ENCODE data around the gene SIPA1L3.
"Not testable (repeated sequence)": the region's sequence is repeated elsewhere in the genome, so short reads cannot be mapped to it uniquely, and the experiment has no call there.

The SIPA1L3 gene, protein sequence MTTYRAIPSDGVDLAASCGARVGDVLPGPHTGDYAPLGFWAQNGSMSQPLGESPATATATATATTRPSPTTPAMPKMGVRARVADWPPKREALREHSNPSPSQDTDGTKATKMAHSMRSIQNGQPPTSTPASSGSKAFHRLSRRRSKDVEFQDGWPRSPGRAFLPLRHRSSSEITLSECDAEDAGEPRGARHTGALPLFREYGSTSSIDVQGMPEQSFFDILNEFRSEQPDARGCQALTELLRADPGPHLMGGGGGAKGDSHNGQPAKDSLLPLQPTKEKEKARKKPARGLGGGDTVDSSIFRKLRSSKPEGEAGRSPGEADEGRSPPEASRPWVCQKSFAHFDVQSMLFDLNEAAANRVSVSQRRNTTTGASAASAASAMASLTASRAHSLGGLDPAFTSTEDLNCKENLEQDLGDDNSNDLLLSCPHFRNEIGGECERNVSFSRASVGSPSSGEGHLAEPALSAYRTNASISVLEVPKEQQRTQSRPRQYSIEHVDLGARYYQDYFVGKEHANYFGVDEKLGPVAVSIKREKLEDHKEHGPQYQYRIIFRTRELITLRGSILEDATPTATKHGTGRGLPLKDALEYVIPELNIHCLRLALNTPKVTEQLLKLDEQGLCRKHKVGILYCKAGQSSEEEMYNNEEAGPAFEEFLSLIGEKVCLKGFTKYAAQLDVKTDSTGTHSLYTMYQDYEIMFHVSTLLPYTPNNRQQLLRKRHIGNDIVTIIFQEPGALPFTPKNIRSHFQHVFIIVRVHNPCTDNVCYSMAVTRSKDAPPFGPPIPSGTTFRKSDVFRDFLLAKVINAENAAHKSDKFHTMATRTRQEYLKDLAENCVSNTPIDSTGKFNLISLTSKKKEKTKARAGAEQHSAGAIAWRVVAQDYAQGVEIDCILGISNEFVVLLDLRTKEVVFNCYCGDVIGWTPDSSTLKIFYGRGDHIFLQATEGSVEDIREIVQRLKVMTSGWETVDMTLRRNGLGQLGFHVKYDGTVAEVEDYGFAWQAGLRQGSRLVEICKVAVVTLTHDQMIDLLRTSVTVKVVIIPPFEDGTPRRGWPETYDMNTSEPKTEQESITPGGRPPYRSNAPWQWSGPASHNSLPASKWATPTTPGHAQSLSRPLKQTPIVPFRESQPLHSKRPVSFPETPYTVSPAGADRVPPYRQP (N-terminal part only)

GRCh38 chr19:37906869-37907734 is at the start of gene SIPA1L3:
Gene SIPA1L3 (plus strand): TSS chr19:37907208. CDS start chr19:38081566, 174,358 bp downstream.
- Mint-ChIP-seq H3K36me3 (ENCODE audit: low read depth) (no peaks in the 10 kb centered on the region), H3K27ac (peak within 1 kb of the TSS; percentile 31), H3K4me1 (ENCODE audit: low read depth) (peaks cover 15% of the 10 kb centered on the region), H3K9me3 (no peaks in the 10 kb centered on the region), H3K27me3 (ENCODE audit: low read depth) (no peaks in the 10 kb centered on the region), H3K4me3 (peak within 1 kb of the TSS; percentile 90)
- DNase-seq (ENCODE audit: low spot score) = peak; percentile 95

GRCh38 chr19:37864501-37864900 is 42.5 kb upstream of the SIPA1L3 start:
- no peaks in the 10 kb centered on the region for H3K36me3 Mint-ChIP-seq (ENCODE audit: low read depth)
- H3K9me3 Mint-ChIP-seq = peaks cover 24% of the 10 kb centered on the region
- no peak overlapping the region for H3K4me3 Mint-ChIP-seq
- H3K27ac Mint-ChIP-seq = no peak overlapping the region
- H3K27me3 Mint-ChIP-seq (ENCODE audit: low read depth) = no peaks in the 10 kb centered on the region
- DNase-seq (ENCODE audit: low spot score) = no peak
- H3K4me1 Mint-ChIP-seq (ENCODE audit: low read depth) = no peaks in the 10 kb centered on the region

DNA sequence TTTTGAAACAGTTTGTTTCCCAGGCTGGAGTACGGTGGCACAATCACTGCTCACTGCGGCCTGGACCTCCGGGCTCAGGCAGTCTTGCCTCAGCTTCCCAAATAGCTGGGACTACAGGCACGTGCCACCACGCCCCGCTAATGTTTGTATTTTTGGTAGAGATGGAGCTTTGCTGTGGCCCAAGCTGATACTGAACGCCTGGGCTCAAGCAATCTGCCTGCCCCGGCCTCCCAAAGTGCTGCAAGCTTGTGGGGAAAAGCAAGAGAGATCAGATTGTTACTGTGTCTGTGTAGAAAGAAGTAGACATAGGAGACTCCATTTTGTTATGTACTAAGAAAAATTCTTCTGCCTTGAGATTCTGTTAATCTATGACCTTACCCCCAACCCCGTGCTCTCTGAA is 41.1 kb upstream of the SIPA1L3 start:
- H3K27ac Mint-ChIP-seq; H3K4me3 Mint-ChIP-seq; H3K36me3 Mint-ChIP-seq (ENCODE audit: low read depth); H3K27me3 Mint-ChIP-seq (ENCODE audit: low read depth); DNase-seq (ENCODE audit: low spot score); H3K4me1 Mint-ChIP-seq (ENCODE audit: low read depth): not testable (repeated sequence)
- peaks cover 34% of the 10 kb centered on the region for H3K9me3 Mint-ChIP-seq

DNA sequence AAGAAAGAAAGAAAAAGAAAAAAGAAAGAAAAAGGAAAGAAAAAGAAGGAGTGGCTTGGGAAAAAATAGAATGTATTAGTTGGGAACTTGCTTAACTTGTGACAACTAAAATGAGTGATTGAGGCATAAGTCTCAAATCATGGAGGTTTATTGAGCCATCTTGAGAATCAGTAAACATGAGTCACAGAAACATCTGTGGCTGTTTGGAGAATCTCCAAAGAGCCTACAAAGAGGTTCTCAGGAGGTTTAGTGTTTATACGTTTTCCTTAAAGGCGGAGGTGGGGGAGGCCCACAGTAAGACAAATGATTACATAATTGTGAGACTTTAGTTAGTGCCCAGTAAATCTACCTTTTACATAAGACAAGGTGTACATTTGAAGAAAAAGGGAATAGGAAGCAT is 39.2 kb upstream of the SIPA1L3 start:
- Mint-ChIP-seq H3K27me3 (ENCODE audit: low read depth) (no peaks in the 10 kb centered on the region), H3K4me3 (no peak overlapping the region), H3K36me3 (ENCODE audit: low read depth) (no peaks in the 10 kb centered on the region), H3K4me1 (ENCODE audit: low read depth) (no peaks in the 10 kb centered on the region), H3K27ac (no peak overlapping the region), H3K9me3 (peaks cover 48% of the 10 kb centered on the region)
- no peak for DNase-seq (ENCODE audit: low spot score)

DNA sequence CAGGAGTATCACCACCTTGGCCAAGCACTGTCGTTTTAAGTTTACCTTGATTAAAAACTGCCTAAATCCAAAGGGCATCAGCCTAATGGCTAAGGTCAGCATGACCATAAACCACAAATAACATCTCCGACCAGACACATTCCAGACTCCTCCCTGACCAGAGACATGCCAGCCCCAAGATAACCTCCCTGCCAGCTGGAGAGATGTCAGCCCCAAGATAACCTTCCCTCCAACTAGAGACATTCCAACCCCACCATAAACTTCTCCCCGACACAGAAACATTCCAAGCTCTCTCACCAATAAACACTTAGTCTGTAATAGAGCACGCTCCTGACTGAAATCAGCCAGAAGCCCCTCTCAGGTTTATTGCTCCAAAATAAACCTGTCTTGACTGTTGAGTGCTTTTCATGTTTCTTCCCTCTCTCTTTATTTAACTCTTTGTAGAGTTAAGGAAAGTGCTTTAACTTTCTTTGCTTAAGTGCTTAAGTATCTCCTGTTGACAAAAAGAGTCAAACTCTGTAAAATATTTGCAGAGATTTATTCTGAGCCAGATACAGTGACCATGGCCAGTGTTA is 37.2 kb upstream of the SIPA1L3 start:
- Mint-ChIP-seq H3K27me3 (ENCODE audit: low read depth) (no peaks in the 10 kb centered on the region), H3K36me3 (ENCODE audit: low read depth) (no peaks in the 10 kb centered on the region), H3K4me3 (no peak overlapping the region), H3K27ac (no peak overlapping the region), H3K4me1 (ENCODE audit: low read depth) (no peaks in the 10 kb centered on the region), H3K9me3 (peaks cover 40% of the 10 kb centered on the region)
- DNase-seq (ENCODE audit: low spot score) = no peak

GRCh38 chr19:37872383-37872782 is 34.6 kb upstream of the SIPA1L3 start:
- DNase-seq (ENCODE audit: low spot score) = no peak
- Mint-ChIP-seq H3K9me3 (peaks cover 44% of the 10 kb centered on the region), H3K27me3 (ENCODE audit: low read depth) (no peaks in the 10 kb centered on the region), H3K27ac (no peak overlapping the region), H3K4me1 (ENCODE audit: low read depth) (no peaks in the 10 kb centered on the region), H3K4me3 (no peak overlapping the region), H3K36me3 (ENCODE audit: low read depth) (no peaks in the 10 kb centered on the region)

DNA sequence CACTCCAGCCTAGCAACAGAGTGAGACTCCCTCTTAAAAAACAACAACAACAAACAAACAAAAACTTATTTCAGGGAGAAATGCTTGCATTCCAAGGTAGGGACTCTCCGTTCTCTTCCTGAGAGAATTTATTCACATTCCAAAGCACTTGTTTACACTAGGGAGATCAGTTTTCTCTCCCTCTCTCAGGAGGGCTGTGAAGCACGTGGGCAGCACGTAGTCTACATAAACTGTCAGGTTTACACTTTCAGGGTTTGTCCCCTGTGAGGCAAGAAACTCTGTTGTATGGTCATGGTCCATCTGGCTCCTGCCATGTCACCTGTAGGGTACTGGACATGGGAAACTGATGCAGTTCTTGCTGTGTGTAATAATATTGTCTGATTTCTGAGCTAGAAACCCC is 32.2 kb upstream of the SIPA1L3 start:
- peaks cover 39% of the 10 kb centered on the region for H3K9me3 Mint-ChIP-seq
- no peaks in the 10 kb centered on the region for H3K27me3 Mint-ChIP-seq (ENCODE audit: low read depth)
- H3K36me3 Mint-ChIP-seq (ENCODE audit: low read depth) = no peaks in the 10 kb centered on the region
- H3K27ac Mint-ChIP-seq = no peak overlapping the region
- H3K4me3 Mint-ChIP-seq = no peak overlapping the region
- no peak for DNase-seq (ENCODE audit: low spot score)
- H3K4me1 Mint-ChIP-seq (ENCODE audit: low read depth) = no peaks in the 10 kb centered on the region

- Mint-ChIP-seq H3K27me3 (ENCODE audit: low read depth) (no peaks in the 10 kb centered on the region), H3K4me3 (no peak overlapping the region), H3K36me3 (ENCODE audit: low read depth) (no peaks in the 10 kb centered on the region), H3K4me1 (ENCODE audit: low read depth) (no peaks in the 10 kb centered on the region), H3K9me3 (peaks cover 31% of the 10 kb centered on the region), H3K27ac (no peak overlapping the region)
- DNase-seq (ENCODE audit: low spot score) = no peak
Observed at GRCh38 chr19:37876032-37876431, 31.0 kb upstream of the SIPA1L3 start.

GRCh38 chr19:37877147-37877546 is 29.9 kb upstream of the SIPA1L3 start:
- no peaks in the 10 kb centered on the region for H3K36me3 Mint-ChIP-seq (ENCODE audit: low read depth)
- no peak overlapping the region for H3K27ac Mint-ChIP-seq
- H3K4me3 Mint-ChIP-seq = no peak overlapping the region
- H3K27me3 Mint-ChIP-seq (ENCODE audit: low read depth) = no peaks in the 10 kb centered on the region
- H3K4me1 Mint-ChIP-seq (ENCODE audit: low read depth) = no peaks in the 10 kb centered on the region
- DNase-seq (ENCODE audit: low spot score) = no peak
- H3K9me3 Mint-ChIP-seq = peaks cover 30% of the 10 kb centered on the region

DNA sequence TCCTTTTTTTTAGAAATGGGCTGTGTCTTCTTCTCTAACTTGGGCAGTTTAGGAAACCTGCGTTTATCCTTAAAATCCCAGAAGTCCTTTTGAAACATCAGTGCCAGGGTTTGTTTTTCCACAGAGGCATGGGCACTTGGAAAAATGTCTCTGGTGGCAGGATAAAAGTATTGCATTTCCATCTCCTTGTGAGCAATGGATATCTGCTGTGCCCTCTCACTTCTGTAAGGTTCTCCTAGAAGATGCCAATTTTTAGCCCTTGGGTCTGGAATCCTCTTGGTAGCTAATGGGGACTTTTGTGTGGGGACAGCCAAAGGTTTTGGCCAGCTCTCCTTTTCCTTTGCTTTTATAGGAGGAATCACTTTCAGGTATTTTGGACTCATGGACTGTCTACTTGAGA is 21.6 kb upstream of the SIPA1L3 start:
- H3K27me3 Mint-ChIP-seq (ENCODE audit: low read depth) = no peaks in the 10 kb centered on the region
- H3K27ac Mint-ChIP-seq = no peak overlapping the region
- H3K4me1 Mint-ChIP-seq (ENCODE audit: low read depth) = no peaks in the 10 kb centered on the region
- DNase-seq (ENCODE audit: low spot score) = no peak
- no peak overlapping the region for H3K4me3 Mint-ChIP-seq
- no peaks in the 10 kb centered on the region for H3K36me3 Mint-ChIP-seq (ENCODE audit: low read depth)
- H3K9me3 Mint-ChIP-seq = peaks cover 24% of the 10 kb centered on the region

DNA sequence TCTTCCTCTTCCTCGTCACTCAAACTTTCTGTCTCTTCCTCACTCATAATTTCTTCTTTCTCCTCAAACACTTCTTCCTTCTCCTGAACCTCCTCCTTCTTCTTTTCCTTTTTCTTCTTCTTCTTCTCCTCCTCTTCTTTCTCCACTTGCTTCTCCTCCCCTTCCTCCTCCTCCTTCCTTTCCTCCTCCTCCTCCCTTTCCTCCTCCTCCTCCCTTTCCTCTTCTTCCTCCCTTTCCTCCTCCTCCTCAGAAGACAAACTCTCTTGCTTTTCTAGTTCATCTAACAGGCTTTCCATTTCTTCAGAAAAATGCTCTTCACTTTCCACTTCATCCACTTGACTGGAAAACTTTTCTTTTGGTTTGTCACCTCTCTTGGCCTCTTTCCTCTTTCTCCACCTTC is 20.4 kb upstream of the SIPA1L3 start:
- H3K27ac Mint-ChIP-seq = no peak overlapping the region
- no peaks in the 10 kb centered on the region for H3K27me3 Mint-ChIP-seq (ENCODE audit: low read depth)
- H3K4me1 Mint-ChIP-seq (ENCODE audit: low read depth) = no peaks in the 10 kb centered on the region
- DNase-seq (ENCODE audit: low spot score) = no peak
- H3K9me3 Mint-ChIP-seq = peaks cover 23% of the 10 kb centered on the region
- no peaks in the 10 kb centered on the region for H3K36me3 Mint-ChIP-seq (ENCODE audit: low read depth)
- H3K4me3 Mint-ChIP-seq = no peak overlapping the region

DNA sequence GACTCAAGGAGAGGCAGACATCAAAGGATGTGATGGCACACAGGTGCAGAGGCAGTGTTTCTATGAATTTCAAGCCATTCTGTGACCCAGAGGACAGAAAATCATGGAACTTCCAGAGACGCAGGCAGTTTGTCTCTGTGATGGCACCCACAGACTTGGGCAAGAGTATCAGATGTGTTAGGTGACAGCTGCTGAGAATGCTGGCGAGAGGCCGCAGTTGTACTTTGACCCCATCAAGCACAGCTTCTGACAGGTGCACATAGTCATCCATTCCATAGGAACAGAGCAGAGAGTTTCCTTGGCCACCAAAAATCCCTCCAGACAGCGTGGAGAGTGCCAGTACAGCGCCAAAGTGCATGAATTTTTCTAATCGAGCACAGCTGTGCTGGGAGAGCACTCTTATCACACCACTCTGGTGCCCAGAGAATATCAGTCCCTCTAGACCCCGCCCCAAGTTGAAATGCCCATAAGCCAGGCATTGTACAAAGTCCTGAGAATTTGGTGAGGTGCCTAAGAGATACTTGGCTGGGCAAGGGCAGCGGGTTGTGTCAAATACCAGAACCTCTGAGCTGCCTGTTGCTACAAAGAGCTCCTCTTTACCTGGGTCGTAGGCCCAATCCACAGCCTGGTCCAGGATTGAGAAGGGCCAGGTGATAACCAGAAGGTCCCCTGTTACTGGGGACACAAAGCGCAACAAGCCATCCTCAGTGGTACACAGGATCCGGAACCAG is 13.0 kb upstream of the SIPA1L3 start:
- Mint-ChIP-seq H3K27ac (no peak overlapping the region), H3K4me3 (no peak overlapping the region), H3K4me1 (ENCODE audit: low read depth) (peaks cover 3% of the 10 kb centered on the region), H3K36me3 (ENCODE audit: low read depth) (no peaks in the 10 kb centered on the region), H3K27me3 (ENCODE audit: low read depth) (no peaks in the 10 kb centered on the region), H3K9me3 (peaks cover 4% of the 10 kb centered on the region)
- DNase-seq (ENCODE audit: low spot score) = no peak

All from T-helper 2 cell treated with Interferon-gamma antibody and Interleukin-4, amounts not matched to agents 5 μg/mL and 100 μg/mL, for 36 hours (primary cell).